Body of pancreas (tissue), 4 donors: ENCODE results near the gene BPIFB2.

Experiments used
- POLR2A ChIP-seq, 3 donors: fragments of 450-650 bp; IDR thresholded peaks; one replicate each; pipeline ENCODE4 v1.6.1; 2016; ENCODE audit warnings: antibody characterized with exemption in 3 of 3, mild to moderate bottlenecking in 2 of 3
- TF ChIP-seq, protein P1 (sequence below), 7 experiments: fragments of 450-650 bp in 4 of 7; fragments of 200-600 bp in 3 of 7; sonication (generic) in 3 of 7; IDR thresholded peaks; one replicate each; pipeline ENCODE4 v1.5.1; 2016 to 2019; ENCODE audit warnings: antibody characterized with exemption in 7 of 7

DNA sequence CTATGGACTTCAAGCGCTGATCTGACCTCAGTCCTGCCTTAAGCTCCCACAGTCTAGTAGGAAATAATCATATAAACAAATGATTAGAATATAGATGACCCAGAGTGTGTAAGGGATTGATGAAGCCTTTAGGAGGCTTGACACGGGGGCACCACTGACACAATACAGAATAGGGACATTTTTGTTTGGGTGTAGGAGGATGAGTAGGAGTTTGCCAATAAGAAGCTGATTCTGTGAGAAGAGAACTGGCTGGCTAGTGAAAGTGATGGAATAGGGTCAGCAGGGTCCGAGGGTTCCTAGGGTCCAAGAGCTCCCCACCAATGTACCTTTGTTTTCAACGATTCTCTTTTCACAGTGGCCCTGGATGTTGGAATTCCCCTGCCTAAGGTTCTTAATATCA is 64.9 kb downstream of the BPIFB2 start:
- TF ChIP-seq, protein P1, sequence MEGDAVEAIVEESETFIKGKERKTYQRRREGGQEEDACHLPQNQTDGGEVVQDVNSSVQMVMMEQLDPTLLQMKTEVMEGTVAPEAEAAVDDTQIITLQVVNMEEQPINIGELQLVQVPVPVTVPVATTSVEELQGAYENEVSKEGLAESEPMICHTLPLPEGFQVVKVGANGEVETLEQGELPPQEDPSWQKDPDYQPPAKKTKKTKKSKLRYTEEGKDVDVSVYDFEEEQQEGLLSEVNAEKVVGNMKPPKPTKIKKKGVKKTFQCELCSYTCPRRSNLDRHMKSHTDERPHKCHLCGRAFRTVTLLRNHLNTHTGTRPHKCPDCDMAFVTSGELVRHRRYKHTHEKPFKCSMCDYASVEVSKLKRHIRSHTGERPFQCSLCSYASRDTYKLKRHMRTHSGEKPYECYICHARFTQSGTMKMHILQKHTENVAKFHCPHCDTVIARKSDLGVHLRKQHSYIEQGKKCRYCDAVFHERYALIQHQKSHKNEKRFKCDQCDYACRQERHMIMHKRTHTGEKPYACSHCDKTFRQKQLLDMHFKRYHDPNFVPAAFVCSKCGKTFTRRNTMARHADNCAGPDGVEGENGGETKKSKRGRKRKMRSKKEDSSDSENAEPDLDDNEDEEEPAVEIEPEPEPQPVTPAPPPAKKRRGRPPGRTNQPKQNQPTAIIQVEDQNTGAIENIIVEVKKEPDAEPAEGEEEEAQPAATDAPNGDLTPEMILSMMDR (IDR thresholded peaks at IDR 0.05): no peak
- no peak for TF ChIP-seq POLR2A (IDR thresholded peaks at IDR 0.05)
